Measurements from ENCODE around the gene NCOA1.

The NCOA1 gene

GRCh38 chr2:24717263-24717951 lies 226.4 kb downstream of the NCOA1 start:
- no peak for TF ChIP-seq ZNF8 (CRISPR knock-in tag; IDR thresholded peaks at IDR 0.05)
- ATAC-seq = no peak

GRCh38 chr2:24720310-24720709 lies 229.3 kb downstream of the NCOA1 start:
- no peak for ATAC-seq
- TF ChIP-seq POU6F1 (CRISPR knock-in tag; IDR thresholded peaks at IDR 0.05; ENCODE audit: borderline replicate concordance, low read depth) = no peak
- TF ChIP-seq SNAI2 (CRISPR knock-in tag; IDR thresholded peaks at IDR 0.05) = no peak
- no peak for TF ChIP-seq ESRRG (CRISPR knock-in tag; IDR thresholded peaks at IDR 0.05)
- no peak for TF ChIP-seq ZNF70 (CRISPR knock-in tag; IDR thresholded peaks at IDR 0.05)
- no peak for TF ChIP-seq CSRNP3 (CRISPR knock-in tag; IDR thresholded peaks at IDR 0.05)
- no peak for TF ChIP-seq ZFP30 (CRISPR knock-in tag; IDR thresholded peaks at IDR 0.05)
- no peak for TF ChIP-seq RARB (CRISPR knock-in tag; IDR thresholded peaks at IDR 0.05)
- TF ChIP-seq BACH2 (CRISPR knock-in tag; IDR thresholded peaks at IDR 0.05; ENCODE audit: borderline replicate concordance) = no peak
- no peak for TF ChIP-seq TSHZ2 (CRISPR knock-in tag; IDR thresholded peaks at IDR 0.05)
- TF ChIP-seq ZFP3 (CRISPR knock-in tag; IDR thresholded peaks at IDR 0.05) = no peak
- TF ChIP-seq OSR1 (CRISPR knock-in tag; IDR thresholded peaks at IDR 0.05) = no peak
- no peak for TF ChIP-seq ISL1 (CRISPR knock-in tag; IDR thresholded peaks at IDR 0.05)
- no peak for TF ChIP-seq ARNTL (CRISPR knock-in tag; IDR thresholded peaks at IDR 0.05; ENCODE audit: borderline replicate concordance, low read depth)
- no peak for TF ChIP-seq PATZ1 (CRISPR knock-in tag; IDR thresholded peaks at IDR 0.05; ENCODE audit: borderline replicate concordance)
- TF ChIP-seq CREB5 (CRISPR knock-in tag; IDR thresholded peaks at IDR 0.05; ENCODE audit: low read depth) = no peak
- TF ChIP-seq TOX (CRISPR knock-in tag; IDR thresholded peaks at IDR 0.05; ENCODE audit: borderline replicate concordance) = no peak

- TF ChIP-seq CSRNP3 (CRISPR knock-in tag; IDR thresholded peaks at IDR 0.05) (no peak), PATZ1 (CRISPR knock-in tag; IDR thresholded peaks at IDR 0.05; ENCODE audit: borderline replicate concordance) (peak; percentile 34; the same call in 1 of the 2 replicates), CSDC2 (CRISPR knock-in tag; IDR thresholded peaks at IDR 0.05) (0 out of 2 replicates have a peak, but pooled peaks have one; percentile 46), ZNF8 (CRISPR knock-in tag; IDR thresholded peaks at IDR 0.05) (no peak), CREB5 (CRISPR knock-in tag; IDR thresholded peaks at IDR 0.05; ENCODE audit: low read depth) (no peak), GLIS3 (CRISPR knock-in tag; IDR thresholded peaks at IDR 0.05) (no peak), ZNF70 (CRISPR knock-in tag; IDR thresholded peaks at IDR 0.05) (no peak), ZFP3 (CRISPR knock-in tag; IDR thresholded peaks at IDR 0.05) (0 out of 2 replicates have a peak, but pooled peaks have one; percentile 28), ARNTL (CRISPR knock-in tag; IDR thresholded peaks at IDR 0.05; ENCODE audit: borderline replicate concordance, low read depth) (no peak), ESRRG (CRISPR knock-in tag; IDR thresholded peaks at IDR 0.05) (no peak), ISL1 (CRISPR knock-in tag; IDR thresholded peaks at IDR 0.05) (peak; percentile 41), ZNF565 (CRISPR knock-in tag; conservative IDR thresholded peaks at IDR 0.05; ENCODE audit: low read depth) (no peak), BACH2 (CRISPR knock-in tag; IDR thresholded peaks at IDR 0.05; ENCODE audit: borderline replicate concordance) (no peak), SNAI2 (CRISPR knock-in tag; IDR thresholded peaks at IDR 0.05) (peak; percentile 88), TCF4 (CRISPR knock-in tag; IDR thresholded peaks at IDR 0.05; ENCODE audit: borderline replicate concordance) (0 out of 2 replicates have a peak, but pooled peaks have one; percentile 60), OSR1 (CRISPR knock-in tag; IDR thresholded peaks at IDR 0.05) (no peak), PPARA (CRISPR knock-in tag; IDR thresholded peaks at IDR 0.05; ENCODE audit: borderline replicate concordance) (no peak)
- ATAC-seq = peak; percentile 65
Observed at GRCh38 chr2:24721470-24721869, 230.4 kb downstream of the NCOA1 start.

All from SK-N-SH treated with all-trans-retinoic acid at 6 μM for 48 hours (cell line).